H1 (cell line): ENCODE results near the gene XPO6. TPM values are rescaled to one million over a fixed set of nuclear protein-coding genes. Genes with fewer than 3 reads are reported as not detected.

Experiments used
- CTCF ChIA-PET: fragments of 300-600 bp; sonication (Branson Sonifier 250); formaldehyde crosslinking; loops from one replicate; lab custom pipeline; 2021; ENCODE audit not compliant: partially characterized antibody; lab: Charles Lee
- POLR2A ChIA-PET: fragments of 300-600 bp; sonication (Branson Sonifier 250); formaldehyde crosslinking; loops from one replicate; lab custom pipeline; 2021; ENCODE audit warnings: inconsistent platforms; ENCODE audit not compliant: partially characterized antibody; lab: Charles Lee
- DNase-seq, 2 experiments: peaks; one replicate each; pipeline versions ENCODE4 v3.0.0 to v3.0.0-alpha.2; 2010 to 2022; ENCODE audit warnings: low spot score in 2 of 2, low read depth in 1 of 2, mixed read lengths in 1 of 2
- FAIRE-seq: peaks from 2 replicates; lab custom pipeline; 2011; peaks lifted over from hg19 to GRCh38; lab: Jason Lieb, UNC
- H2AFZ ChIP-seq: 2 replicates; pipeline ENCODE4 v1.8.1; 2012; ENCODE audit warnings: low read length, inconsistent platforms
- H2AK5ac ChIP-seq: 2 replicates; pipeline ENCODE4 v1.6.1; 2013; ENCODE audit warnings: low read depth, low read length
- H2BK120ac ChIP-seq: replicated peaks from 2 replicates; pipeline ENCODE3; 2013; ENCODE audit warnings: low read depth, low read length, inconsistent platforms
- H2BK12ac ChIP-seq: 2 replicates; pipeline ENCODE4 v1.6.1; 2013; ENCODE audit warnings: low read depth, low read length
- H2BK15ac ChIP-seq: 2 replicates; pipeline ENCODE4 v1.6.1; 2013; ENCODE audit warnings: low read length
- H2BK20ac ChIP-seq: 2 replicates; pipeline ENCODE4 v1.6.1; 2013; ENCODE audit warnings: low read length
- H2BK5ac ChIP-seq: 2 replicates; pipeline ENCODE4 v1.6.1; 2013; ENCODE audit warnings: low read depth, low read length
- H3K14ac ChIP-seq: 2 replicates; pipeline ENCODE4 v1.6.1; 2013; ENCODE audit warnings: inconsistent platforms; ENCODE audit not compliant: insufficient read length
- H3K18ac ChIP-seq: 2 replicates; pipeline ENCODE4 v1.6.1; 2013; ENCODE audit warnings: low read length; ENCODE audit errors: extremely low read depth
- H3K23ac ChIP-seq: 2 replicates; pipeline ENCODE4 v1.6.1; 2013; ENCODE audit warnings: inconsistent platforms; ENCODE audit not compliant: insufficient read length
- H3K23me2 ChIP-seq: 2 replicates; pipeline ENCODE4 v1.6.1; 2013; ENCODE audit warnings: low read depth, low read length
- H3K27ac ChIP-seq: 2 replicates; pipeline ENCODE4 v1.6.1; 2011; ENCODE audit warnings: low read depth, low read length, inconsistent platforms
- H3K27me3 ChIP-seq, 4 experiments: replicated peaks in 1 of 4; 1 replicate in 1 of 4; 2 replicates in 3 of 4; pipeline versions ENCODE4 v1.6.1 to v1.8.1; 2011 to 2013; ENCODE audit warnings: low read length in 3 of 4, mild to moderate bottlenecking in 3 of 4, inconsistent platforms in 2 of 4, mixed read lengths in 2 of 4, moderate library complexity in 1 of 4; ENCODE audit not compliant: control insufficient read depth in 3 of 4, insufficient read depth in 3 of 4; ENCODE audit errors: extremely low read depth in 1 of 4
- H3K36me3 ChIP-seq, 4 experiments: 2 replicates each; pipeline versions ENCODE4 v1.6.1 to v1.8.1; 2011 to 2013; ENCODE audit warnings: mild to moderate bottlenecking in 4 of 4, low read length in 3 of 4, moderate library complexity in 2 of 4, control low read depth in 1 of 4, inconsistent platforms in 1 of 4; ENCODE audit not compliant: insufficient read depth in 4 of 4, control insufficient read depth in 2 of 4
- H3K4ac ChIP-seq: replicated peaks from 2 replicates; pipeline ENCODE3; 2013; ENCODE audit warnings: low read length, low read depth, mixed read lengths, inconsistent platforms; ENCODE audit not compliant: insufficient read length
- H3K4me1 ChIP-seq, 4 experiments: replicated peaks in 1 of 4; 1 replicate in 1 of 4; 2 replicates in 3 of 4; pipeline versions ENCODE4 v1.6.1 to v1.8.1; 2011 to 2013; ENCODE audit warnings: low read length in 3 of 4, inconsistent platforms in 2 of 4, mixed read lengths in 1 of 4; ENCODE audit not compliant: insufficient read depth in 4 of 4, control insufficient read depth in 3 of 4
- H3K4me2 ChIP-seq, 2 experiments: 2 replicates each; pipeline versions ENCODE4 v1.6.1 to v1.8.1; 2011 to 2013; ENCODE audit warnings: low read depth in 2 of 2, low read length in 2 of 2, control low read depth in 1 of 2, inconsistent platforms in 1 of 2, mild to moderate bottlenecking in 1 of 2; ENCODE audit not compliant: insufficient read depth in 1 of 2
- H3K4me3 ChIP-seq, 4 experiments: fragments of 200-600, 300-600 bp in 1 of 4; sonication (generic), shearing (Covaris generic), sonication (Bioruptor Twin) in 1 of 4; 2 replicates each; pipeline versions ENCODE4 v1.5.1 to v1.8.1; 2011 to 2016; ENCODE audit warnings: low read length in 4 of 4, low read depth in 3 of 4, control low read depth in 2 of 4, inconsistent platforms in 2 of 4, mild to moderate bottlenecking in 2 of 4, mixed read lengths in 1 of 4, moderate library complexity in 1 of 4; ENCODE audit not compliant: insufficient read depth in 2 of 4; ENCODE audit errors: extremely low read depth in 1 of 4
- H3K56ac ChIP-seq: replicated peaks from 2 replicates; pipeline ENCODE3; 2013; ENCODE audit warnings: low read depth, mild to moderate bottlenecking, mixed read lengths, low read length, inconsistent platforms; ENCODE audit not compliant: insufficient read length
- H3K79me1 ChIP-seq: 2 replicates; pipeline ENCODE4 v1.6.1; 2013; ENCODE audit warnings: low read depth, low read length, control low read depth
- H3K79me2 ChIP-seq, 2 experiments: 2 replicates each; pipeline versions ENCODE4 v1.6.1 to v1.8.1; 2012 to 2013; ENCODE audit warnings: low read length in 2 of 2, mild to moderate bottlenecking in 2 of 2, inconsistent platforms in 1 of 2; ENCODE audit not compliant: insufficient read depth in 2 of 2, control insufficient read depth in 1 of 2
- H3K9ac ChIP-seq, 4 experiments: replicated peaks in 1 of 4; 1 replicate in 1 of 4; 2 replicates in 3 of 4; pipeline versions ENCODE4 v1.6.1 to v1.8.1; 2011 to 2013; ENCODE audit warnings: low read depth in 3 of 4, low read length in 3 of 4, control low read depth in 2 of 4, mild to moderate bottlenecking in 2 of 4, moderate library complexity in 2 of 4, inconsistent platforms in 1 of 4; ENCODE audit errors: extremely low read depth in 1 of 4
- H3K9me3 ChIP-seq, 2 experiments: 2 replicates each; pipeline versions ENCODE4 v1.6.1 to v1.8.1; 2012 to 2013; ENCODE audit warnings: mild to moderate bottlenecking in 2 of 2, moderate library complexity in 2 of 2, control low read depth in 1 of 2, inconsistent platforms in 1 of 2, low read depth in 1 of 2, low read length in 1 of 2, mixed read lengths in 1 of 2; ENCODE audit not compliant: insufficient read depth in 2 of 2
- H4K20me1 ChIP-seq, 2 experiments: replicated peaks in 1 of 2; 2 replicates each; pipeline versions ENCODE3 to v1.8.1; 2011 to 2013; ENCODE audit warnings: inconsistent platforms in 2 of 2, low read length in 2 of 2, mild to moderate bottlenecking in 1 of 2; ENCODE audit not compliant: insufficient read depth in 2 of 2, control insufficient read depth in 1 of 2
- H4K5ac ChIP-seq: 2 replicates; pipeline ENCODE4 v1.6.1; 2013; ENCODE audit warnings: low read length, low read depth, mixed read lengths, inconsistent platforms; ENCODE audit not compliant: insufficient read length
- H4K8ac ChIP-seq: 2 replicates; pipeline ENCODE4 v1.8.0; 2013; ENCODE audit warnings: mild to moderate bottlenecking, moderate library complexity, low read length, inconsistent platforms; ENCODE audit not compliant: insufficient read depth; ENCODE audit errors: extremely low read depth
- H4K91ac ChIP-seq: replicated peaks from 2 replicates; pipeline ENCODE3; 2013; ENCODE audit warnings: low read length, mixed read lengths, inconsistent platforms; ENCODE audit not compliant: insufficient read length
- GABPA ChIP-seq: IDR thresholded peaks from 2 replicates; pipeline ENCODE4 v1.6.1; 2011; ENCODE audit warnings: mild to moderate bottlenecking, low read length, moderate library complexity, borderline replicate concordance; ENCODE audit not compliant: insufficient read depth
- WGBS, 2 experiments: shearing (Covaris generic) in 1 of 2; methylation state at CpG; one replicate each; pipeline versions ENCODE4 v1.1.6 to v1.1.7; 2013 to 2015; ENCODE audit warnings: low lambda C conversion rate in 2 of 2, mixed read lengths in 2 of 2, inconsistent platforms in 1 of 2, low coverage in 1 of 2, missing lambda C conversion rate in 1 of 2; ENCODE audit not compliant: insufficient replicate concordance in 2 of 2, insufficient coverage in 1 of 2, insufficient read length in 1 of 2; ENCODE audit errors: extremely low coverage in 1 of 2, missing lambda C conversion rate in 1 of 2; 5-methylcytosine and 5-hydroxymethylcytosine counted together
- polyA plus RNA-seq, 7 experiments: library from polyadenylated mRNA; depleted of rRNA in 3 of 7; stranded (reverse) in 5 of 7; unstranded in 2 of 7; fragments of >200 nt in 5 of 7; fragments of 200-250 nt in 2 of 7; gene quantifications; 1 replicate in 5 of 7; 2 replicates in 1 of 7; 4 replicates in 1 of 7; pipeline versions ENCODE4 v1.2.1 to v1.2.3, GENCODE V29; 2011 to 2013; ENCODE audit warnings: missing spikeins in 2 of 7, mixed read lengths in 2 of 7
- total RNA-seq: library from RNA; stranded (reverse); fragmentation: NEBNext Ultra II Directional; extraction: Animal tissue kit (Norgen Biotek cat#: 25700); gene quantifications from 2 replicates; pipeline ENCODE4 v1.2.1, GENCODE V29; 2021

XPO6 gene
- total and polyA plus RNA-seq, 2 of the 8 experiments (the other 6 are each of a cell fraction or from before 2014, with no cell fraction given): 152 to 254 TPM

DNA sequence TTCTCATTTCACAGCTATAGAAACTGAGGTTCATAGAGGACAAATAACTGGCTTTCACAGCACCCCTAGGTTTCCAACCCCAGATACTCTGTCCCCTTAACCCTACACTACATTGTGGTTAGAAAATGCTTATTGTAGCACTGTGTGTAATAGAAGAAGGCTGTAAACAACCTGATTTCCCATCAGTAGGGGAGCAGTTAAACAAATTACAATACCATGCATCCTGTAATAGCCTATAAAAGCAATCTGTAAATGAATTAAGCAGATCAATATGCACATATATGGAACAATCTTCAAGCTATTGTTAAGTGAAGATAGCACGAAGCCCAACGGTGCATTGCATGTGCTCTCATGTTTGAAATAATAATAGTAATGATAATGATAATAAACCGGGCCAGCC lies 39.2 kb upstream of the XPO6 start:
- Histone ChIP-seq H2BK5ac (no peak overlapping the region), H3K4ac (no peak overlapping the region), H3K36me3 (no peaks in the 10 kb centered on the region), H2BK12ac (no peak overlapping the region), H3K79me1 (no peaks in the 10 kb centered on the region), H2BK120ac (no peak overlapping the region), H3K18ac (no peak overlapping the region), H2AFZ (no peak overlapping the region), H4K20me1 (no peaks in the 10 kb centered on the region), H3K4me1 (peaks cover 0 to 10% (median 5%) of the 10 kb centered on the region in 4 experiments; a peak in 6 of 7 replicates), H2BK15ac (no peak overlapping the region), H3K23ac (no peak overlapping the region), H4K91ac (no peak overlapping the region), H3K27me3 (no peaks in the 10 kb centered on the region), H2BK20ac (no peak overlapping the region), H3K9me3 (no peaks in the 10 kb centered on the region), H3K56ac (no peak overlapping the region), H3K79me2 (no peaks in the 10 kb centered on the region), H2AK5ac (no peak overlapping the region), H3K4me2 (peak overlapping the region in 1 of 2 experiments; percentile 44; a peak in 2 of 4 replicates), H3K27ac (no peak overlapping the region), H3K9ac (no peak overlapping the region), H4K5ac (no peak overlapping the region), H3K4me3 (no peak overlapping the region), H4K8ac (no peak overlapping the region), H3K23me2 (no peaks in the 10 kb centered on the region), H3K14ac (no peak overlapping the region)
- 35% methylated on average over 3 of the region's 3 CpGs; no CpG with 5 or more reads in 1 of the 2 experiments for WGBS, 2 experiments
- no peak for FAIRE-seq
- CTCF ChIA-PET: interaction anchor here (2.0 kb wide), 1 partner anchor 66 kb away, joined by 4 read pairs; no protein-coding TSS in a partner anchor
- POLR2A ChIA-PET: no interaction called here
- no peak for DNase-seq
- no peak for TF ChIP-seq GABPA
